T-helper 2 cell treated with Interferon-gamma antibody and Interleukin-4, amounts not matched to agents 100 ng/mL and 5 ng/mL, for 36 hours (primary cell): ENCODE data around the gene TLR6. TPM values are rescaled to one million over a fixed set of nuclear protein-coding genes. Genes with fewer than 3 reads are reported as not detected.

ENCODE experiments used
- intact Hi-C: fragments of 100-400 bp; cut with micrococcal nuclease; formaldehyde crosslinking; loops from one replicate; pipeline ENCODE4 v1.15.1; 2023
- total RNA-seq: library from RNA; stranded (reverse); gene quantifications from 2 replicates; pipeline ENCODE4 v1.2.3, GENCODE V29; 2022

Gene TLR6
- total RNA-seq: 1.3 and 2.2 TPM in 2 replicates

- intact Hi-C loops: loop anchor here (1.0 to 10.0 kb wide), 4 partner anchors 51 to 792 kb away; no protein-coding TSS in a partner anchor
Measured at GRCh38 chr4:38856524-38857337, at the start of gene TLR6. TSS of gene TLR6 (minus strand) at chr4:38856817. CDS start at chr4:38829473, 27,344 bp downstream.

GRCh38 chr4:38905652-38906385 lies 49.2 kb upstream of the TLR6 start:
- intact Hi-C loops: no loop called here

- intact Hi-C loops: loop anchor here (5.0 kb wide), 2 partner anchors 78 to 143 kb away; no protein-coding TSS in a partner anchor
Measured at GRCh38 chr4:38904682-38905081, 48.1 kb upstream of the TLR6 start.

- intact Hi-C loops: loop anchor here (5.0 kb wide), 2 partner anchors 78 to 143 kb away; no protein-coding TSS in a partner anchor
Measured at GRCh38 chr4:38904090-38904666, 47.6 kb upstream of the TLR6 start.

- intact Hi-C loops: loop anchor here (1.0 to 5.0 kb wide), 3 partner anchors 80 to 233 kb away; no protein-coding TSS in a partner anchor
Measured at GRCh38 chr4:38902695-38903094, 46.1 kb upstream of the TLR6 start.

- intact Hi-C loops: loop anchor here (1.0 to 5.0 kb wide), 3 partner anchors 80 to 233 kb away; no protein-coding TSS in a partner anchor
Measured at GRCh38 chr4:38902221-38902620, 45.6 kb upstream of the TLR6 start.

DNA sequence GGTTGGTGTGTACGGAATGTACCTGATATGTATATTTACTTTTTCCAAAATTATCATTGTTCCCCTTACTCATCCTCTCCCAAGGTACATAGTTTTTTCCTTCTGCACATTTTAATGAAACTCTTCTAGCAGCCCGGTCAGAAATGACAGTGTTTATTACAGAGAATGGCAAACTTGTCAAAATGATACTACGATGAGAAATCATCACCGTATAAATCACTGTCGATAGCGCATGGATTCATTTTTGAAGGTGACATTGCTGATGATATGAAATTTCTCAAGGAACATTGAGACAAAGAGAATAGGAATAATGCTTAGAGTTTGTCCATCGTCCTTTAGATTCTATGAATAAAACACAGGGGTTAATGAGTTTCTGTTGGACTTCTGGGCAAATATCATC lies 41.6 kb upstream of the TLR6 start:
- intact Hi-C loops: no loop called here

DNA sequence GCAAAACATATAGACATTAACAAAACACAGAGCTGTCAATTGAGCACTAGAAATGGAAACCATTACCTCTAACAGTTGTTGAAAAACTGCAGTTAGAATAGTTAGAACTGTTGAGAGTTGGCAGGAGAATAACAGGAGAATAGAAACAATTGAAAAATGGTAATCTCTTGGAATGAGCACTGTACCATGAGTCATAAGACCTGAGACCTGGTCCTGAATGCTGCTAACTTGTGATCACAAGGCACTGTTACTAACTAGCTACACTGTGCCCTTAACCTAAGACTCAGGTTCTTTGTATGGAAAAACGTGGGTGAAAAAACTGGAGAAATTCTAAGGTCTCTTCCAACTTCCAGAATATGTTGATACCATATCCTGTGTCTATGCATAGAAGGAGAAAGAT lies 40.3 kb upstream of the TLR6 start:
- intact Hi-C loops: no loop called here

GRCh38 chr4:38894322-38894982 lies 37.8 kb upstream of the TLR6 start:
- intact Hi-C loops: no loop called here

DNA sequence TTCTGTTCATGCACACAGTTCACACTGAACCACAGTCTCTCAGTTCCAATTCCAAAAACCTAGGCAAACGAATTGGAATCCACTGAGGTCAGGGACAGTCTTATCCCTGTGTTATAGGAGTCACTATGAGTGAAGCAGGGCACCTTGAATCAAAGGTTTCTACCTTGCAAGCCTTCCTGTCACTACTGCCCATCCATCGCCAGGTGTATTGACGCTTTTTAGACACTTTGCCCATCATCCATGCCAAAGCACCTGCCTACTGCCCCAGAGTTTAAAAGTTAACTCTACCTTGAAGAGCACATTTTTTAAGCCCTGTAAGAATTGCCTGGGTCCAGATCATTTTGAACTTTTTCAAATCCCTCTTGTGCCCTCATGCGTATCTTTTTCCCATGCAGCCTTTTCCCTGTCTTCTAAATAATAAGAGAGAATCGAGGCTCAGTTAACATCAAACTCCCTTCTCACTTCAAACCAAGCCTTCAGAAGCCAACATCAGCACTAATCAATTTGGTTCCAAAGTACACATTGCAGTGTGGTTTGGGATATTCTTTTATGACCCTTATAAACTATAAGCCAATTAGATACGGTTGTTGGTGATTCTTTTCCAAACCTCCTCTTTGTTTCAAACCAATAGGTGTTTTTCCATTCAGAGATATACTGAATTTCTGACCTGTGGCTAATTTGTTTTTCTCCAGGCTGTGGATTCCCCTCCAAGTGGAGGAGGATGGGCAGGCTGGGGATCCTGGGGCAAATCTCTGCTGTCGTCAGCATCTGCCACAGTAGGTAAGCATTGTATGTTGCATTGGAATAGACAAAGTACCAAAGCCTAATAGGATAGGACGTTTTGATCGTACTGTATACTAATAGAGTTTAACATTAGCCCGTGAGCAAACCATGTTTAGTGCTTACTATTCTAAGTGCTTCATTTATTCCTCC lies 34.7 kb upstream of the TLR6 start:
- intact Hi-C loops: no loop called here

GRCh38 chr4:38889143-38889542 lies 32.5 kb upstream of the TLR6 start:
- intact Hi-C loops: loop anchor here (1.0 kb wide), 1 partner anchor 293 kb away; the partner anchor contains the start of gene WDR19

DNA sequence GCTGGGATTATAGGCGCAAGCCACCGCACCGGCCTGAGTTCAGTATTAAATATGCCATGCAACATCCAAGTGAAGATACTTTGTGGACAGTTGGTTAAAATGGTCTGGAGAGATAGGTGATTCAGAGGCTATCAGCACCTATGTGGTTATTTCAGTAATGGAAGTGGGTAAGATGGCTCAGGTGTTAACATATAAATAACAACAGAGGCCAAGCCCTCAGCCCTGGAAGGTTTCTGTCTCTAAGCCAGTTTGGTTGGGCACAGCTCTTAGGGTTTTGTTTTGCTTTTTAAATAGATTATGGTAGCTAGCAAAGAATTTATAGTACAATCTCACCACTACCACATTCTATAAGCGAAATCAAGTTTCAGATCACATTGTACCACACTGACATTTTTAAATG lies 27.6 kb upstream of the TLR6 start:
- intact Hi-C loops: no loop called here

- intact Hi-C loops: no loop called here
Measured at GRCh38 chr4:38876636-38877035, 20.0 kb upstream of the TLR6 start.

GRCh38 chr4:38873290-38873944 lies 16.8 kb upstream of the TLR6 start:
- intact Hi-C loops: no loop called here

GRCh38 chr4:38872620-38873019 lies 16.0 kb upstream of the TLR6 start:
- intact Hi-C loops: no loop called here

DNA sequence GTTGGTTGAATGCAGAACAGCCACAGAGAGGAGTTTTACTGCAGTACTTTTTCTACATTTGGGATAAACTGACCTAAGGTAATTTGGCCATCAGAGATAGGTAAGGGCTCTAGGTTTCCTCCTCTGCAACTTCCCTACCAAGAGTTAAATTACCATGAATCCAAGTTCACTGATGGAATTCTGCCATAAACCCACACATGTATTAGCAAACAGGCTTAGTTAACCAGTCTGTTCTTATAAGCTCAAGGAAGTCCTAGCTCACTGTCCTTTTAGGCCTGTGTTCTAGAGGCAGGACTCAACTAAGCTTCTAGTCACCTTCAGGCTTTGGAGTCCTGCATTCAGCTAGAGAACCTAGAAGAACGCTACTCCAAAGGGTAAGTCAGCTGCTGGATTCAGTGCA lies 15.0 kb upstream of the TLR6 start:
- intact Hi-C loops: no loop called here

- intact Hi-C loops: no loop called here
Measured at GRCh38 chr4:38870098-38870808, 13.6 kb upstream of the TLR6 start.

- intact Hi-C loops: no loop called here
Measured at GRCh38 chr4:38869511-38869910, 12.9 kb upstream of the TLR6 start.
